ENCODE results near the gene TACC2.

The TACC2 gene

DNA sequence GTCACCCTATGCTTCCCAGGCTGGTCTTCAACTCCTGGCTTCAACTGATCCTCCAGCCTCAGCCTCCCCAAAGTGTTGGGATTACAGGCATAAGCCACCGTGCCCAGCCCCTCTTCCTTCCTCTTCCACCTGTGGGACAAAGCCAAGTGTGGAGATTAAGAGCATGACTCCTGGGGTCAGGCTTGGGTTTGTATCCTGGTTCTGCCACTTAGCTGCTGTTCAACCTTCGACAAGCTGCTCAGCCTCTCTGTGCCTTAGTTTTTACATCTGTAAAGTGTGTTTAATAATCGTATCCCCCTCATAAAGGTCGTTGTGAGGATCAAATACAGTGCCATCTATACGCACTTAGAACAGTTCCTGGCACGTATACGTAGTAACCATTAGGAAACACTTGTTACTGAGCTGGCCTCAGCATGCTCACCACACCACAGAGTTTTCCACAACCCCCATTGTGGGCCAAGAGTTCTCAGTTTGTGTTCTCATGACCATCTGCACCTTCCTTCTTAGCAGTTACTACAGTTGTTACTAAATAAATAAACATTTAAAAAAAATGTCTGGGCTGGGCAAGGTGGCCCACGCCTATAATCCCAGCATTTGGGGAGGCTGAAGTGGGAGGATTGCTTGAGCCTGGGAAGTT is 141.6 kb downstream of the TACC2 start:
- no peak for TF ChIP-seq CTCF (conservative IDR thresholded peaks at IDR 0.05; ENCODE audit: low read length)
- H3K4me3 ChIP-seq (ENCODE audit: low read length): no peak overlapping the region
- DNase-seq (ENCODE audit: low read depth): no peak

GRCh38 chr10:122132331-122132755 is 143.4 kb downstream of the TACC2 start:
- TF ChIP-seq CTCF (conservative IDR thresholded peaks at IDR 0.05; ENCODE audit: low read length): no peak
- no peak for DNase-seq (ENCODE audit: low read depth)

GRCh38 chr10:122132882-122133565 is 144.1 kb downstream of the TACC2 start:
- TF ChIP-seq CTCF (conservative IDR thresholded peaks at IDR 0.05; ENCODE audit: low read length): no peak
- DNase-seq (ENCODE audit: low read depth): no peak
- no peak overlapping the region for H3K4me3 ChIP-seq (ENCODE audit: low read length)

More at GRCh38 chr10:122132331-122132755, 143.4 kb downstream of the TACC2 start:
- no peak overlapping the region for H3K4me3 ChIP-seq (ENCODE audit: low read length)

DNA sequence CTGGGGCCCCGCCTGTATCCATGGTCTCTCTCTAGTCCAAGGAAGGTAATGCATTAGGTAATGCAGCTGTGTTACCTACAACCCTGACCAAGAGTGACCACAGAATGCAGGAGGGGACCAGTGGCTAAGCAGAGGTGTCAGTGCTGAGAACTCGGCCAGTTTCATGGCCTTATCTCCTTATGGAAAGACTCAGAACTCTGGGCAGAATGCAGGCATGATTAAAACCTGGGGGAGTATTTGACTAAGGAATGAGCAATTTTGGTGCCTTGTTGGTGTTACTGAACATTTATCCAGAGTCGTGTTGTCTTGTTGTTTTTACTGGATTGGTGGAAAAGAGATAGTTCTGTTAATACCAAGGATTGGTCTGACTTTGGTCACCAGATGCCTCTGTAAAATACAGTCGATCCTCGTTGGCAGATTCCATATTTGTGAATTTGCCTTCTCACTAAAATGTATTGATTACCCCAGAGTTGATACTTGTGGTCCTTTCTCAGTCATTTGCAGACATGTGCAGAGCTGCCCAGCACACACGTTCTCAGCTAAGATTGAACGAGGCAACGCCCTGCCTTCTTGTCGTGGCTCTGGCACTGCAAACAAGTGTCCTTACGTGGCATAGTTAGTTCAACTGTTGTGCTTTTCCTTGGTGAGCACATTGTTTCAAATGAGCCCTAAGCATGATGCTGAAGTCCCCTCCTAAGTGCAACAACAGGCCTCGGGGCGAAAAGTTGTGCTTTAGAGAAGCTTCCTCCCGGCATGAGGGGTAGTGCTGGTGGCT is 146.5 kb downstream of the TACC2 start:
- no peak overlapping the region for H3K4me3 ChIP-seq (ENCODE audit: low read length)
- TF ChIP-seq CTCF (conservative IDR thresholded peaks at IDR 0.05; ENCODE audit: low read length): no peak
- DNase-seq (ENCODE audit: low read depth): no peak

- TF ChIP-seq CTCF (conservative IDR thresholded peaks at IDR 0.05; ENCODE audit: low read length): no peak
- no peak for DNase-seq (ENCODE audit: low read depth)
Observed at GRCh38 chr10:122138831-122139625, 150.1 kb downstream of the TACC2 start.

GRCh38 chr10:122139627-122140170 is 150.7 kb downstream of the TACC2 start:
- DNase-seq (ENCODE audit: low read depth): no peak
- no peak overlapping the region for H3K4me3 ChIP-seq (ENCODE audit: low read length)
- TF ChIP-seq CTCF (conservative IDR thresholded peaks at IDR 0.05; ENCODE audit: low read length): no peak

More at GRCh38 chr10:122138831-122139625, 150.1 kb downstream of the TACC2 start:
- no peak overlapping the region for H3K4me3 ChIP-seq (ENCODE audit: low read length)

Data from AG10803 (cell line).